Immature natural killer cell (primary cell): Measurements from ENCODE around the gene IMMP2L. TPM values are rescaled to one million over a fixed set of nuclear protein-coding genes. Genes with fewer than 3 reads are reported as not detected.
"Not testable (repeated sequence)": the region's sequence is repeated elsewhere in the genome, so short reads cannot be mapped to it uniquely, and the experiment has no call there.

ENCODE experiments used
- DNase-seq, 3 donors: peaks; one replicate each; pipeline ENCODE4 v3.0.0; 2022; ENCODE audit warnings: mixed read lengths in 1 of 3
- H3K27ac Mint-ChIP-seq, 6 donors: one replicate each; pipeline ENCODE4 v1.8.0; 2020; ENCODE audit warnings: mixed read lengths in 6 of 6, mild to moderate bottlenecking in 5 of 6, inconsistent platforms in 4 of 6, moderate library complexity in 3 of 6
- H3K27me3 Mint-ChIP-seq, 3 donors: one replicate each; pipeline ENCODE4 v1.8.0; 2020 to 2021; ENCODE audit warnings: low read depth in 3 of 3, mild to moderate bottlenecking in 3 of 3, mixed read lengths in 3 of 3, moderate library complexity in 3 of 3, inconsistent platforms in 1 of 3
- H3K36me3 Mint-ChIP-seq, 3 donors: one replicate each; pipeline ENCODE4 v1.8.0; 2020; ENCODE audit warnings: mixed read lengths in 3 of 3, inconsistent platforms in 2 of 3, mild to moderate bottlenecking in 2 of 3
- H3K4me1 Mint-ChIP-seq, 2 donors: one replicate each; pipeline ENCODE4 v1.8.0; 2020; ENCODE audit warnings: inconsistent platforms in 2 of 2, mild to moderate bottlenecking in 2 of 2, mixed read lengths in 2 of 2, moderate library complexity in 1 of 2
- H3K4me3 Mint-ChIP-seq, 5 donors: one replicate each; pipeline ENCODE4 v1.8.0; 2020; ENCODE audit warnings: mild to moderate bottlenecking in 5 of 5, mixed read lengths in 5 of 5, inconsistent platforms in 3 of 5, moderate library complexity in 3 of 5
- H3K9me3 Mint-ChIP-seq, 6 donors: one replicate each; pipeline ENCODE4 v1.8.0; 2020; ENCODE audit warnings: mild to moderate bottlenecking in 6 of 6, mixed read lengths in 6 of 6, inconsistent platforms in 4 of 6, moderate library complexity in 3 of 6
- polyA plus RNA-seq, 3 donors: library from polyadenylated mRNA; unstranded; fragments of 300-500 nt; fragmentation: Illumina TruSeq; gene quantifications; one replicate each; pipeline ENCODE4 v1.2.3, GENCODE V29; 2021

IMMP2L gene
- polyA plus RNA-seq, 3 donors from 2014 or later = 17.0 to 20.7 TPM; not detected in 1

DNA sequence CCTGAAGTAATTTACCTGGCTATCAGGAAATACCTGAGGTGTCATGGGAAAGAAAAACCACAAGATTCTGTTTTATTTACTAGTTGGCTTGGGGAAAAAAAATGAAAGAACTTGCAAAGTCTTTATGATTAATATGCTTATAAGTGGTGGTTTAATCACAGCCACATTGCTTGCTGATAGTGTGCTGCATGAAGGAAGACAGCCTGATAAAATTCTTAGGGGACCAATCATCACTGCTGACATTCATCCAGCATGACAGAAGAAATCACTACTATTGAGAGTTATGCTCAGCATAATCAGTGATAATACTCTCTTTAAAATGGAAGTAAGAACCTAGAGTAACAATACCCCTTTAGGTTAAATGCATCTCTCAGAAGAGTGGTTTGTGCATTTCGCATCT is 621.5 kb downstream of the IMMP2L start:
- peaks cover 0 to 1% (median 0%) of the 10 kb centered on the region in 3 donors for H3K27me3 Mint-ChIP-seq
- H3K27ac Mint-ChIP-seq = no peak overlapping the region
- no peak for DNase-seq
- H3K9me3 Mint-ChIP-seq = peaks cover 0 to 20% (median 8%) of the 10 kb centered on the region in 6 donors
- H3K36me3 Mint-ChIP-seq = peaks cover 0 to 3% (median 0%) of the 10 kb centered on the region in 3 donors
- H3K4me1 Mint-ChIP-seq = no peaks in the 10 kb centered on the region
- H3K4me3 Mint-ChIP-seq = no peak overlapping the region

DNA sequence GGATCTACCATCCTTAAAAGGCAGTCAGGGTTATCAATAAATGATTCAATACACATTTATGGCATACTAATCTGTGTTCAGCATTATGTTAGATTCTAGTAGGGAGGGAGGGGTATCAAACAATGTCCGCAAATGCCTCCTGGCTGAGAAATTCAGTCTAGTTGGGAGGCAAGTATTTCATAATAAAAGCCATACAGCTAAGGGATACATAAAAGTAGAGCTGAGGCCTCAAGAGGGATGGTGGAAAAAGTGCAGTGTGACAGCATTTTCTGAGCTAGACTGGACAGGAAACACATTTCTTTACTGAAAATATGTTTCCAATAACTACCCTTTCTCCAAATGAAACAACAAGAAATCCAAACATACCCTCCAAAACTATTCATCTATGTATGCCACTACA is 624.1 kb downstream of the IMMP2L start:
- no peak for DNase-seq
- H3K4me3 Mint-ChIP-seq = no peak overlapping the region
- H3K4me1 Mint-ChIP-seq = no peaks in the 10 kb centered on the region
- peaks cover 4 to 5% (median 4%) of the 10 kb centered on the region in 3 donors for H3K36me3 Mint-ChIP-seq
- no peak overlapping the region for H3K27ac Mint-ChIP-seq
- H3K27me3 Mint-ChIP-seq = peaks cover 0 to 3% (median 0%) of the 10 kb centered on the region in 3 donors
- peaks cover 6 to 35% (median 20%) of the 10 kb centered on the region in 6 donors for H3K9me3 Mint-ChIP-seq

DNA sequence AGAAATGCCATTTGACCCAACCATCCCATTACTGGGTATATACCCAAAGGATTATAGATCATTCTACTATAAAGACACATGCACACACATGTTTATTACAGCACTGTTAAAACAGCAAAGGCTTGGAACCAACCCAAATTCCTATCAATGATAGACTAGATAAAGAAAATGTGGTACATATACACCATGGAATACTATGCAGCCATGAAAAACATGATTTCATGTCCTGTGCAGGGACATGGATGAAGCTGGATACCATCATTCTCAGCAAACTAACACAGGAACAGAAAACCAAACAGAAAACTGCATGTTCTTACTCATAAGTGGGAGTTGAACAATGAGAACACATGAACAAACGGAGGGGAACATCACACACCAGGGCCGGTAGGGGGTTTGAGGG is 625.6 kb downstream of the IMMP2L start:
- not testable (repeated sequence) for H3K4me3 Mint-ChIP-seq, DNase-seq, H3K4me1 Mint-ChIP-seq, H3K27me3 Mint-ChIP-seq, H3K27ac Mint-ChIP-seq, H3K36me3 Mint-ChIP-seq
- peaks cover 14 to 37% (median 24%) of the 10 kb centered on the region in 6 donors for H3K9me3 Mint-ChIP-seq

DNA sequence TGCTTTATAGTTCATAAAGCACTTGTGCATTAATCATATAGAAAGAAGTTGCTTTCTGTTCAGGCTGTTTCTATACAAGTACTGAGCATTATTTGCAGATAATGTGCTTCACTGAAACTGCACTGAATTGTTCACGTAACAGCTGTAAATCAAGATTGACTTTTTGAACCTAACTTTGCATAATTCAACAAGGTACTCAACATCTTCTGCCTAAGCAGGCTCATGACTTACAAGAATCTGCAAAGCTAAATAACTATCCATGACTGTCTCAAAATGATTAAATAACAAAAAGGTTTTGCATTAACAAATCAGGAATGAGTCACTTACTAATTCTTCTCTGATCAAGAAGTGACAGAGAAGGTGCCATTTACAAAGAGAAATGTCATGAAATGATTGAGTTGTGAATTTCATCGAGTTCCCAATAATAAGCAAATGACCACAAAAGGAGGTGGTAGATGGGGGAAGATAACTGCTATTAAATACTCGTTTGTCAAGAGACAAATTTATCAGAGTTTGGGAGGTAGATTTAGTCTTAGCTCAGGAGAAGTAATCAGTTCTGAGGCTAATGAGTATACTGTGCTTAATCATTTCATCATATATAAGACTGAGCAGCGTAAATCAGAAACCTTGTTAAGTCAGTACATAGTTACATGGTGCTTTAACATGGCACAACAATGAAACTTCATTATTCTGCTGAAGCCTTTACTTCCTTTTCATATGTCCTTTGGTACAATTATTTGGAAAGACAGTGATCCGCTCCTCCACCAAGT is 632.6 kb downstream of the IMMP2L start:
- Mint-ChIP-seq H3K9me3 (peaks cover 12 to 22% (median 17%) of the 10 kb centered on the region in 6 donors), H3K27me3 (peaks cover 1 to 3% (median 2%) of the 10 kb centered on the region in 3 donors), H3K4me1 (no peaks in the 10 kb centered on the region), H3K36me3 (peaks cover 2 to 5% (median 4%) of the 10 kb centered on the region in 3 donors), H3K4me3 (no peak overlapping the region), H3K27ac (no peak overlapping the region)
- no peak for DNase-seq

DNA sequence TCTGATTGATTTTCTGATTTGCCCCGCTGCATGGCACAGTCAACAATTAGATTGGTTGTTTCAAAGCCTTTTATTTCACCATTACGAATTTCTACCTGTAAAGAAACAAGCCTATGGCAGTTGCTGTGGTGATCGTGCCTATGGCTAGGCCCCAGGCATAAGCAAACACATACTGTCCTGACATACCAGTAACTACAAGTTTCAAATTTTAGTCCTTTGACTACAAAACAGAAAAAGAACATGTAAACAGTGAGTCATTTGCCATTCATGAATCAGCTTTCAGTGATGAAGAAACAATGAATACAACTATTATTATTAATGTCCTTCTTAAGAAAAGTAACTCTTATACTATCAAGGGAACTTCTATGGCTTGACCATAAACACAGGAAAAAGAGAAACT is 639.4 kb downstream of the IMMP2L start:
- no peak for DNase-seq
- H3K4me3 Mint-ChIP-seq = no peak overlapping the region

DNA sequence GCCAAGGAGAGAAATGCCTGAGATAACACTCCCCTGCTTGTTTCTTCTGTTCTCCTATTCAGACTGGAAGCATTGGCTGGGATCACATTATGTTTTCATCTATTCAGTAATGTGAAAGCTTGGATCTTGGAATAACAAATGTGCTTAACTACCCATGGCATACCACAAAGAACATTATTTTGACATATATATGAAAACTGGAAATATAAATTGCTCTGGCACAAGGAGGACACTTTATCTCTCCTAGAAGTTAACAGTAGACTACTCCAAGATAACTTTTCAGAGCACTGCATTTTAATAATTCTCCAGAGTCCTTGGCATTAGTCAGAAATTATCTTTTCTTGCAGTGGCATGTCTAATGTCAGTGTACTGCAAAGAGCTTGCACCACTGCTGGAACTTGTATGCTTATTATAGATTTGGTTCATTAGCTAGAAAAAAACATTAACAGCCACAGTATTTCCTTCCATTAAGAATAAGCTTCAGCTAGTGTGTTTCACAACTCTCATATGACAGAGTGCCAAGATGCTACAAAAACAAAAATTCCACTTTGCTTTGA is 640.6 kb downstream of the IMMP2L start:
- no peak overlapping the region for H3K27ac Mint-ChIP-seq
- no peak overlapping the region for H3K4me3 Mint-ChIP-seq
- peaks cover 0 to 1% (median 0%) of the 10 kb centered on the region in 3 donors for H3K27me3 Mint-ChIP-seq
- DNase-seq = no peak
- no peaks in the 10 kb centered on the region for H3K4me1 Mint-ChIP-seq
- peaks cover 0 to 14% (median 5%) of the 10 kb centered on the region in 6 donors for H3K9me3 Mint-ChIP-seq
- no peaks in the 10 kb centered on the region for H3K36me3 Mint-ChIP-seq

More for the DNA sequence above, 639.4 kb downstream of the IMMP2L start:
- Mint-ChIP-seq H3K27ac (no peak overlapping the region), H3K4me1 (no peaks in the 10 kb centered on the region), H3K36me3 (no peaks in the 10 kb centered on the region), H3K27me3 (peaks cover 0 to 1% (median 0%) of the 10 kb centered on the region in 3 donors), H3K9me3 (peaks cover 0 to 14% (median 6%) of the 10 kb centered on the region in 6 donors)

DNA sequence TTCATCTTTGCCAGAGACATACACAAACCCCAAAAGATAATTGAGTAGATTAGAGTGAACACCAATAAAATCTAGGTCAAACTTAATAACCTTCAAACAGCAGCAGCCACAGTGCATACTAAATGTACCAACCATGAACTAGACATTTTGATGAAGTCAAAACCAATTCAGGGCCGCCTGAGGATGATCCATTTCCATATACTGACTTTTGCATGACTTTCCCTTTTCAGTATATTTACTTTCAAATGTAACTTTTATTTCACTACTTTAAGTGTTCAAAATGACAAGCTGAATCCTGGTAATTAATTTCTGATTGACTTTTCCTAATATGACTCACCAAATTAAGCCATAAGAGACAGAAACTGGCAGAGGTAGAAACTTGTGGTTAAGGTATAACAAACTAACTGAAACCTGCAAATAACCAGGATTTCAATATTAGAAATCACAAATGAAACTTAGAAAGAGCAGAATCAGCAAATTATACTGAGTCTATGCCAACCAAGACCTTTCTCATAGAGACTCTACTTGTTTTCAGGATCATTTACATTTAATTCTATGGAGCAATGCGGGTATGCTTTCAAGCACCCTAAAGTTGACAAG is 643.2 kb downstream of the IMMP2L start:
- Mint-ChIP-seq H3K9me3 (peaks cover 6 to 18% (median 11%) of the 10 kb centered on the region in 6 donors), H3K27me3 (peaks cover 0 to 1% (median 0%) of the 10 kb centered on the region in 3 donors), H3K27ac (no peak overlapping the region), H3K36me3 (peaks cover 0 to 3% (median 0%) of the 10 kb centered on the region in 3 donors), H3K4me1 (no peaks in the 10 kb centered on the region), H3K4me3 (no peak overlapping the region)
- no peak for DNase-seq

DNA sequence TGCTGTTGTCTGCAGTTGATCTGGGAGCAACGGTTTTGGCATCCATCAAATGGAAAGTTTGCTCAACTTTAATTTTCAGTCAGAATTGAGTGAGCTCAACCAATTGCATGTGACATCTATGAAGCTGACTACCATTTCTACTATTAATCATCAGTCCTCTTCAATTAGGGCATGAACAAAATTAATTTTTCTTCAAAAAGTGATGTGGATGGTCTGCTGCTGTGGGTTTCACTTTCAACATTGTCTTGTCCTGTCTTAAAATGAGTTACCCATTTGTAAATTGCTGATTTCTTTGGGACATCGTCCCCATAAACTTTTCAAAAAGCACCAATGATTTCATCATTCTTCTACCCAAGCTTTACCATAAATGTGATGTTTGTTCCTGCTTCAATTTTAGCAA is 648.0 kb downstream of the IMMP2L start:
- H3K27ac Mint-ChIP-seq = no peak overlapping the region
- H3K9me3 Mint-ChIP-seq = peaks cover 6 to 21% (median 14%) of the 10 kb centered on the region in 6 donors
- DNase-seq = no peak
- H3K4me1 Mint-ChIP-seq = no peaks in the 10 kb centered on the region
- no peak overlapping the region for H3K4me3 Mint-ChIP-seq
- H3K27me3 Mint-ChIP-seq = peaks cover 0 to 4% (median 0%) of the 10 kb centered on the region in 3 donors
- H3K36me3 Mint-ChIP-seq = peaks cover 0 to 3% (median 0%) of the 10 kb centered on the region in 3 donors

DNA sequence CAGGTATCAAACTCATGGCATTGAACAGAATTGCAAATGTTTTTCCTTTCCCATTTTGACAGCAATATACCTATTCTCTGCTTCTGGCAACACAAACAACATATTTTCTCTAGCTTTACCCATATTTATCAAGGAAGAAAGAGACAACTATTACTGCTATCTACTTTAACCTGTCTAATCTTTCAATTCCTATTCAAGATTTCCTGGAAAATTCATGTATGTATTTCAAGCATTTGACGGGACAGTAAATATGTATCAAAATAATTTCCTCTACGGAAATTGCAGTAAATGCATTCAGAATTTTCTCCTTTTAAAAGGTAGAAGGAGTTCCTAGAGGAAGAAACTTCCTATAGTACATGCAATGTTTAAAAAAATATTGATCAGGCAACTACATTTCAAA is 650.7 kb downstream of the IMMP2L start:
- DNase-seq = no peak
- peaks cover 5 to 36% (median 11%) of the 10 kb centered on the region in 6 donors for H3K9me3 Mint-ChIP-seq
- H3K27me3 Mint-ChIP-seq = peaks cover 0 to 3% (median 0%) of the 10 kb centered on the region in 3 donors
- H3K4me3 Mint-ChIP-seq = no peak overlapping the region
- no peak overlapping the region for H3K27ac Mint-ChIP-seq
- H3K4me1 Mint-ChIP-seq = no peaks in the 10 kb centered on the region
- peaks cover 0 to 3% (median 0%) of the 10 kb centered on the region in 3 donors for H3K36me3 Mint-ChIP-seq

DNA sequence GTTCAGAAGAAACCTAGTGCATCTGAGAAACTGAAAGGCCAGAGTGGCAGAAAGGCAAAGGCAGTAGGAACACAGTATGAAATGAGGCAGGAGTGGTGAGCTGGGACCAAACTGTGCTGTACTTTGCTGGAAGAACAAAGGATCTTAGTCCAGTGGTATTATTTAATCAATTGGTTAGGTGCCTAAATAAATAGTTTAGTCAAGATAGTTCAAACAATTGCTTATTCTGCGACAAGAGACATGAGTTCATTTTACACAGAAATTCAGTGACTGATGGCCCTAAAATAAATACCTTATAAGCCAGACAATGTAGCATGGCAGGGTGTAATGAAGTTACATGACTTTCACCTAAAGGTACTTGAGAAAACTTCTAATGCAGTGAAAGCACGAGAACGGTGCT is 653.2 kb downstream of the IMMP2L start:
- H3K27ac Mint-ChIP-seq = no peak overlapping the region
- no peaks in the 10 kb centered on the region for H3K4me1 Mint-ChIP-seq
- no peak for DNase-seq
- H3K4me3 Mint-ChIP-seq = no peak overlapping the region
- H3K36me3 Mint-ChIP-seq = no peaks in the 10 kb centered on the region
- H3K27me3 Mint-ChIP-seq = peaks cover 0 to 3% (median 0%) of the 10 kb centered on the region in 3 donors
- peaks cover 0 to 27% (median 10%) of the 10 kb centered on the region in 6 donors for H3K9me3 Mint-ChIP-seq

DNA sequence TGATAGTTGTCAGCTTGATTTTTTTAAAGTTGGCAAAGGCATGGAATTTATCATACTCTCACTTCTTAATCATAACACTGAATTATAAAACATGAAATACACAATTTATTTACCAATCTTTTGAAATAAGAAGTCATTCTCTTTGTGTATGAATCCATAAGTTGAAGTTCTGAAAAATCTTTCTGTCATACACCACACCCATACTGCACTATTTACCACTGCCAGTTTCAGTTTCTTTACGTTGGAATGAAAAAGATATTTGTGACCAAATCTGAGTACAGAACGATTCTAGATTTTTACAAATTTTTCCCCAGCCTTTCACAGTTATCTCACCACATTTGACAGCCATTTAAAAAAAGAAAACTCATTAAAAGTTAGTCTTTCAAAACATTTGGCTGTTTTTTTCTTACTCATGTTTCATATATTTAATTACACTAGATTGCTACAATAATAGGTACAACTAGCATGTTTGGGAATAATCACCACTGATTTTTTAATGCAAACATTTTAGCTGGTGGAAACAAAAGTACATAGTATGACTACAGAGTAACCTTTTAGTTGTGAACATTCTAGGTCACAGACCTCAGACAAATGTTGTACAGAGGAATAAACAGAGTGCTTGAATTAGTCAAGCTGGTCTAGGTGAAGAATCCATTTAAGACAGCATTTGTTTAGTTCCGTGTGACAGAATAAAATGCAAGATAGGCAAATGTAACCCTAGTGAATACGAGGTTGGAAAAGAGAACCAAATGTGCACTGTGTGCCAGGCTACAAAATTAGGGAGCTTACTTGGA is 656.3 kb downstream of the IMMP2L start:
- Mint-ChIP-seq H3K4me3 (no peak overlapping the region), H3K36me3 (no peaks in the 10 kb centered on the region)

DNA sequence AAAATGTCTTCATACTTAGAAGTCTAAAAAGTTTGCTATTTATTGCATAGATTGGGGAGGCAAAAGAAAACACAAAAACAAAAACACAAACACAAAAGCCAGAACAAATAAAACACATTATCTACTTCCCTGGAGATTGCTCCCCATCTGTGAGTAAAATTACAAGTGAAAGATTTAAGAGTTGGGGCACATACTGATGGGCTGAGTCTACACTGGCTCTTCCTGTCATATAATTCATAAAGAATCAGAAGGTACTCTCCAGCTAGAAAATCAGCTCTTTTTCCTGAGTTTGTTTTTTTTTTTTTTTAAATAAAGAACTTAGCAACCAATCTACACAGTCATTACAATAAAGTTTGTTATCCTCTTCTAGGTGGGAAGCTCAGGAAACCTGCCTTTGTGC is 663.8 kb downstream of the IMMP2L start:
- H3K27me3 Mint-ChIP-seq = peaks cover 0 to 1% (median 0%) of the 10 kb centered on the region in 3 donors
- no peak for DNase-seq
- no peak overlapping the region for H3K4me3 Mint-ChIP-seq
- no peaks in the 10 kb centered on the region for H3K36me3 Mint-ChIP-seq
- H3K4me1 Mint-ChIP-seq = no peaks in the 10 kb centered on the region
- H3K27ac Mint-ChIP-seq = no peak overlapping the region
- H3K9me3 Mint-ChIP-seq = peaks cover 2 to 41% (median 14%) of the 10 kb centered on the region in 6 donors

More for the DNA sequence above, 656.3 kb downstream of the IMMP2L start:
- Mint-ChIP-seq H3K27ac (no peak overlapping the region), H3K9me3 (peaks cover 0 to 29% (median 5%) of the 10 kb centered on the region in 6 donors), H3K27me3 (peaks cover 0 to 3% (median 0%) of the 10 kb centered on the region in 3 donors), H3K4me1 (no peaks in the 10 kb centered on the region)
- no peak for DNase-seq

DNA sequence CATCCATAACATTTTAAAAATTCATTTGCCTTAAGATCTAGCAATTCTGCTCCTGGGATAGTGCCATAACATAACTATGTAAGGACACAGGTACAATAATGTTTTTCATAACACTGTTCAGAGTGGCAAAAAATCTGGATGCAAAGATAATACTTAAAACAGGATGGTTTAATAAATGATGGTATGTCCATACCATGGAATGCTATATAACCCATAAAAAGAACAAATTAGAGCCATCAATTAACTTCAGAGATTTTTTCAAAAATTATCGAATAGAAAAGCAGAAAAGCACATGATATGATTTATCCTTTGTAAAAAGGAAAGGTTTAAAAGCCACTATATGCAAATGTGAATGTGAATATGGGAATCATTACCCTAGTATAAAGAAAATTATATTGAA is 664.8 kb downstream of the IMMP2L start:
- Mint-ChIP-seq H3K9me3 (peaks cover 2 to 36% (median 14%) of the 10 kb centered on the region in 6 donors), H3K27me3 (peaks cover 0 to 1% (median 0%) of the 10 kb centered on the region in 3 donors), H3K36me3 (no peaks in the 10 kb centered on the region), H3K27ac (no peak overlapping the region), H3K4me1 (no peaks in the 10 kb centered on the region), H3K4me3 (no peak overlapping the region)
- no peak for DNase-seq
